Spinal cord (tissue), 10 donors: ENCODE results near the gene THSD4. TPM values are rescaled to one million over a fixed set of nuclear protein-coding genes. Genes with fewer than 3 reads are reported as not detected.

Experiments used
- DNase-seq, 6 donors: peaks; one replicate each; pipeline versions ENCODE4 v3.0.0 to v3.0.0-alpha.2; 2013 to 2015; ENCODE audit warnings: low spot score in 6 of 6, low read depth in 4 of 6
- H3K27ac ChIP-seq: one replicate; pipeline ENCODE4 v1.5.1; 2013; ENCODE audit warnings: low read depth, low read length, control low read depth
- H3K27me3 ChIP-seq: one replicate; pipeline ENCODE4 v1.6.1; 2013; ENCODE audit warnings: low read length; ENCODE audit not compliant: control insufficient read depth, insufficient read depth
- H3K36me3 ChIP-seq: one replicate; pipeline ENCODE4 v1.6.1; 2013; ENCODE audit warnings: low read length; ENCODE audit not compliant: control insufficient read depth, insufficient read depth
- H3K4me1 ChIP-seq: one replicate; pipeline ENCODE4 v1.6.1; 2013; ENCODE audit warnings: low read length; ENCODE audit not compliant: control insufficient read depth, insufficient read depth
- H3K4me3 ChIP-seq: one replicate; pipeline ENCODE4 v1.5.1; 2013; ENCODE audit warnings: low read depth, low read length, control low read depth
- H3K9me3 ChIP-seq: one replicate; pipeline ENCODE4 v1.6.1; 2013; ENCODE audit warnings: low read length; ENCODE audit not compliant: control insufficient read depth, insufficient read depth
- WGBS: methylation state at CpG from one replicate; pipeline ENCODE4 v1.1.5; 2013; ENCODE audit warnings: missing lambda C conversion rate; ENCODE audit not compliant: insufficient coverage; 5-methylcytosine and 5-hydroxymethylcytosine counted together
- polyA plus RNA-seq, 2 donors: library from polyadenylated mRNA; unstranded; fragments of 120-200 nt; gene quantifications; one replicate each; pipeline ENCODE4 v1.2.1, GENCODE V29; 2013; ENCODE audit not compliant: insufficient read length in 2 of 2
- total RNA-seq, 2 donors: library from RNA; depleted of rRNA in 1 of 2; stranded (reverse); fragments of 120-200 nt in 1 of 2; fragments of >200 nt in 1 of 2; gene quantifications; one replicate each; pipeline versions ENCODE4 v1.2.3 to v1.2.4, GENCODE V29; 2013 to 2014
- donor health status: healthy.

Gene THSD4
- total and polyA plus RNA-seq, 4 donors: 18.2 to 127 (median 63.2) TPM

DNA sequence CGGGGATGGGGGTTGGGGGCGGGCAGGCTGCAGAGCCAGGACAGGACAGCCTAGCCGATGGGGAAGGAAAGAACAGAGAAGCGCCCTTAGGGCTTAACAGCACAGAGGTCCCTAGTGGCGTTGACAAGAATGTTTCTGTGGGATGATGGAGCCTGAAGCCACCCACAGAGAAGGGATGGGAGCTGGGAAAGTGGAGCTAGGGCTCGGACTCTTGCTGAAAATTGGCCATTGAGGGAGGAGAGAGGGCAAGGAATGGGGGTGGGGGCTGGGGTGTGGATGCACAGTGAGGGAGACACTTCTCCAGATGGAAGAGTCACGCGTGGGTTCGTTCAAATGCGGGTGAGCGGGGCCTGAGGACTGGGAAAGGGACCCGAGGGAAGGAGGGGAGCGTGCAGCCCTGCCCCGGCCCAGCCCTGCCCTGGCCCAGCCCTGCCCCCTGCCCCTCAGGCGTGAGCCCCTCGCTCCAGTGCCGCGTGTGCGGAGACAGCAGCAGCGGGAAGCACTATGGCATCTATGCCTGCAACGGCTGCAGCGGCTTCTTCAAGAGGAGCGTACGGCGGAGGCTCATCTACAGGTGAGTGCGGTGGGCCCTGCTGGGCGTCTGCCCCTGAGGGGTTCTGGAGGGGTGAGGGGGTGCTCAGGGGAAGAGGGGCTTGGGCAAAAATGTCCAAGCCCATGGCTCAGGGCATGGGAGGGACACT, 695.9 kb downstream of the THSD4 start:
- H3K4me1 ChIP-seq: peaks cover 15% of the 10 kb centered on the region
- WGBS: 87% methylated on average over 27 of the region's 27 CpGs

DNA sequence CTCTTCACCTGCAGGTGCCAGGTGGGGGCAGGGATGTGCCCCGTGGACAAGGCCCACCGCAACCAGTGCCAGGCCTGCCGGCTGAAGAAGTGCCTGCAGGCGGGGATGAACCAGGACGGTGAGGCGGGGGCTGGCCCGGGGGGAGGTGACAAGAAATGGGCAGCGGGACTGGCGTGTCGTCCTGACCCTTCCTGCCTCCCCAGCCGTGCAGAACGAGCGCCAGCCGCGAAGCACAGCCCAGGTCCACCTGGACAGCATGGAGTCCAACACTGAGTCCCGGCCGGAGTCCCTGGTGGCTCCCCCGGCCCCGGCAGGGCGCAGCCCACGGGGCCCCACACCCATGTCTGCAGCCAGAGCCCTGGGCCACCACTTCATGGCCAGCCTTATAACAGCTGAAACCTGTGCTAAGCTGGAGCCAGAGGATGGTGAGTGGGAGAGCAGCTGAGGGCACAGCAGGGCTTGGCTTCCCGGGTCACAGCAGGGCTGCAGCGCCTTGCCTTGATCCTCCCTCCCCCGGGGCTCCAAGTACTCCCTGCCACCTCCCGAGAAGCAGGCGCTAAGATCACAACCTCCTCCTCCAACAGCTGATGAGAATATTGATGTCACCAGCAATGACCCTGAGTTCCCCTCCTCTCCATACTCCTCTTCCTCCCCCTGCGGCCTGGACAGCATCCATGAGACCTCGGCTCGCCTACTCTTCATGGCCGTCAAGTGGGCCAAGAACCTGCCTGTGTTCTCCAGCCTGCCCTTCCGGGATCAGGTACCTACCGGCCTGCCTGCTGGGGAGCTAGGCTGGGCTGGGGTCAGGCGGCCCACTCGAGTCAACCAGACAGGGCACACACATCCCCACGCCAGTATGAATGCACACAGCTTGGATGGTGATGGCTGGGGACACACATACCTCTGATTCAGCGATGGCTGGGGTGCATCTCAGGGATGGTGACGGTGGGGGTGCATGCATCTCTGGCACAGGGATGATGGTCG, 696.8 kb downstream of the THSD4 start:
- Histone ChIP-seq H3K27me3 (no peaks in the 10 kb centered on the region), H3K4me1 (peaks cover 8% of the 10 kb centered on the region), H3K9me3 (no peaks in the 10 kb centered on the region), H3K27ac (no peak overlapping the region), H3K36me3 (peaks cover 24% of the 10 kb centered on the region), H3K4me3 (no peak overlapping the region)
- no peak for DNase-seq
- WGBS: 90% methylated on average over 38 of the region's 38 CpGs

More for the DNA sequence above, 695.9 kb downstream of the THSD4 start:
- no peak overlapping the region for H3K4me3 ChIP-seq
- no peaks in the 10 kb centered on the region for H3K9me3 ChIP-seq
- no peak for DNase-seq
- H3K36me3 ChIP-seq: peaks cover 24% of the 10 kb centered on the region
- no peak overlapping the region for H3K27ac ChIP-seq
- H3K27me3 ChIP-seq: no peaks in the 10 kb centered on the region

DNA sequence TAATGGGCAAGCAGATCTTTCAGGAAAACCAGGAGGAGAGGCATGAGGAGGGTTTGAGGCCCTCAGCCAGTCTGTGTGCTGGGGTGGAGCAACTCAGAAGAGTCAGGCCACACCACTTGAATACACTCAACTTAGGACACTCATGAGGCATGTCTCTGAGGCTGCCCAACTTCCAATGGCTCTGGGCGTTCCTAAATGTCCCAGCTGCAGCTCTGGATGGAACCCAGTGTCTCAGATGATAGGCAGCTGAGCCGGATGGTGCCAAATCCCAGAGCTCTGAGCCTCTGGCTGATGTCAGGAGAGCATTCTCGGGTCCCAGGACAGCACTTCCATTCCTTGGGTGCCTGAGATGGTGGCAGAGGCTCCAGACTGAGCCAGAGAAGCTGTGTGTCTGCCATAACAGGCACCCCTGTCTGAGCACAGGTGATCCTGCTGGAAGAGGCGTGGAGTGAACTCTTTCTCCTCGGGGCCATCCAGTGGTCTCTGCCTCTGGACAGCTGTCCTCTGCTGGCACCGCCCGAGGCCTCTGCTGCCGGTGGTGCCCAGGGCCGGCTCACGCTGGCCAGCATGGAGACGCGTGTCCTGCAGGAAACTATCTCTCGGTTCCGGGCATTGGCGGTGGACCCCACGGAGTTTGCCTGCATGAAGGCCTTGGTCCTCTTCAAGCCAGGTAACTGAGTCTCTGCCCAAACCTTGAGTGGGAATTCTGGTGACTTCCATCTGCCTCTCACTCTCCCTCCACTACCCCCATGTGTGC, 697.9 kb downstream of the THSD4 start:
- 90% methylated on average over 16 of the region's 16 CpGs for WGBS
- Histone ChIP-seq H3K36me3 (peaks cover 24% of the 10 kb centered on the region), H3K27me3 (no peaks in the 10 kb centered on the region), H3K4me3 (no peak overlapping the region), H3K9me3 (no peaks in the 10 kb centered on the region), H3K27ac (no peak overlapping the region), H3K4me1 (no peaks in the 10 kb centered on the region)
- no peak for DNase-seq

DNA sequence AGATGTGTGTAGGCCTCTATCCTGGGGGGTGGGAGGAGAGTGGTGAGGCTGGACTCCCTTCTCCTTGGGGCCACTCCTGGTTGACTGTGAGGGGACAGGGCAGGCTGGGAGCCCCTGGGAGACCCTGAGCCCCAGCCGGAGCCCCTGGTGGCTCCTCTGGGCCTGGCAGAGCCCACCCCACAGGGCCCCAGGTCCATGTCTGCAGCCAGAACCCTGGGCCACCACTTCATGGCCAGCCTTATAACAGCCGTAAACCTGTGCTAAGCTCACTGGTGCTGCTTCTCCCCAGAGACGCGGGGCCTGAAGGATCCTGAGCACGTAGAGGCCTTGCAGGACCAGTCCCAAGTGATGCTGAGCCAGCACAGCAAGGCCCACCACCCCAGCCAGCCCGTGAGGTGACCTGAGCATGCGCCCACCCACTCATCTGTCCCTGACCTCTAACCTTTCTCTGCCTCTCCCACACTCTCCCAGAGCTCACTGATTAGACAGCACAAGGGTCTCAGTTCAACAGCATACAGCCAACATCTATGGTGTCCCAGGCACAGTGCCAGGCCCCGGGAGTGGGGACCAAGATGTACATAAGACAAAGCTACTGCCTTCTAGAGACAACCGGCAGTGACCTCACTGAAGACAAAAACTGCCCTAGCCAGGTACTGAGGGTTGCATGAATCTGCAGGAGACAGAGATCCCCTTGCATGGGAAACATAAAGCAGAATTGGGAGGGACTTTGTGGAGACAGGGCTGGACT, 698.6 kb downstream of the THSD4 start:
- WGBS: 91% methylated on average over 9 of the region's 9 CpGs
- Histone ChIP-seq H3K27me3 (no peaks in the 10 kb centered on the region), H3K9me3 (no peaks in the 10 kb centered on the region), H3K36me3 (peaks cover 24% of the 10 kb centered on the region), H3K27ac (no peak overlapping the region), H3K4me1 (no peaks in the 10 kb centered on the region), H3K4me3 (no peak overlapping the region)
- DNase-seq: no peak

- 80% methylated on average over 1 of the region's 3 CpGs for WGBS
- H3K36me3 ChIP-seq: peaks cover 24% of the 10 kb centered on the region
- H3K27ac ChIP-seq: no peak overlapping the region
- peak in 1 of 6 donors; percentile 71 for DNase-seq
- no peaks in the 10 kb centered on the region for H3K9me3 ChIP-seq
- H3K4me1 ChIP-seq: no peaks in the 10 kb centered on the region
- H3K27me3 ChIP-seq: no peaks in the 10 kb centered on the region
- H3K4me3 ChIP-seq: no peak overlapping the region
Observed at GRCh38 chr15:71815301-71815700, 700.0 kb downstream of the THSD4 start.

DNA sequence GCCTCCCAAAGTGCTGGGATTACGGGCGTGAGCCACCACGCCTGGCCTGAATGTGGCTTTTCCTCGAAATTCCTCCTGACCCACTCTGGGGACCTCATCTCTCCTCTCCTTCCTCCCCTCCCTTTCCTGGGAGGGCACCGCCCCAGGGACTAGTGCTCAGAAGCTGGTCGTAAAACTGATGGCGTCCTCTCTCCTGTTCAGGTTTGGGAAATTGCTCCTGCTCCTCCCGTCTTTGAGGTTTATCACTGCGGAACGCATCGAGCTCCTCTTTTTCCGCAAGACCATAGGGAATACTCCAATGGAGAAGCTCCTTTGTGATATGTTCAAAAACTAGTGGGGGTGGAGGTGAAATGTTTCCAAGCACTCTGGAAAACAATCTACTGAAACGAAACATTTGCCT, 702.1 kb downstream of the THSD4 start:
- Histone ChIP-seq H3K36me3 (peaks cover 12% of the 10 kb centered on the region), H3K27ac (no peak overlapping the region), H3K4me1 (no peaks in the 10 kb centered on the region), H3K9me3 (peaks cover 2% of the 10 kb centered on the region), H3K4me3 (no peak overlapping the region), H3K27me3 (no peaks in the 10 kb centered on the region)
- WGBS: 95% methylated on average over 8 of the region's 13 CpGs
- DNase-seq: no peak

DNA sequence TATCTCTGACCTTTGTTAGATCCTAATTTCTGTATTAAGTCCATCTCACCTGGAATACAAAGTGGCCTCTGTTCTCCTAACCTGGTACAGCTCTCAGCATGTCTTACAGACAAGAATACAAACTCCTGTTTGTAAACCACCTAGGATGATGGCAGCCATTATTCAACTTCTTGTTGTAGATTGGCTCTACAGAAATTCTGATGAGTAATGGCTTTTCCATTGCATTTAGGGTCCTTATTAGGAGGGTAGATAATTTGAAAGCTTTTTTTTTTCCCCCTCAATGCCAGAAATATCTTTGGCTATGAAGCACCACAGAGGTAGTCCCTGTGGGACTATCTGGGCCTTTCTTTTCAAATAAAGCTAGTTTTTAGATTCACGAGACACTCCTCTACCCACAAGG, 704.9 kb downstream of the THSD4 start:
- no peaks in the 10 kb centered on the region for H3K4me1 ChIP-seq
- no peaks in the 10 kb centered on the region for H3K36me3 ChIP-seq
- H3K4me3 ChIP-seq: no peak overlapping the region
- no peak overlapping the region for H3K27ac ChIP-seq
- DNase-seq: no peak
- WGBS: no CpG with 5 or more reads among the region's 1 CpG
- peaks cover 2% of the 10 kb centered on the region for H3K9me3 ChIP-seq
- H3K27me3 ChIP-seq: no peaks in the 10 kb centered on the region

GRCh38 chr15:71821547-71822129, 706.4 kb downstream of the THSD4 start:
- Histone ChIP-seq H3K4me1 (no peaks in the 10 kb centered on the region), H3K36me3 (peaks cover 5% of the 10 kb centered on the region), H3K27me3 (no peaks in the 10 kb centered on the region), H3K27ac (no peak overlapping the region), H3K4me3 (no peak overlapping the region), H3K9me3 (peaks cover 2% of the 10 kb centered on the region)
- WGBS: 100% methylated on average over 1 of the region's 5 CpGs
- DNase-seq: no peak
